Measurements from ENCODE around the gene FAM185A. TPM values are rescaled to one million over a fixed set of nuclear protein-coding genes. Genes with fewer than 3 reads are reported as not detected.
"Not testable (repeated sequence)": the region's sequence is repeated elsewhere in the genome, so short reads cannot be mapped to it uniquely, and the experiment has no call there.

FAM185A gene
- total RNA-seq, 2 donors from 2014 or later = 4.4 to 4.5 TPM

DNA sequence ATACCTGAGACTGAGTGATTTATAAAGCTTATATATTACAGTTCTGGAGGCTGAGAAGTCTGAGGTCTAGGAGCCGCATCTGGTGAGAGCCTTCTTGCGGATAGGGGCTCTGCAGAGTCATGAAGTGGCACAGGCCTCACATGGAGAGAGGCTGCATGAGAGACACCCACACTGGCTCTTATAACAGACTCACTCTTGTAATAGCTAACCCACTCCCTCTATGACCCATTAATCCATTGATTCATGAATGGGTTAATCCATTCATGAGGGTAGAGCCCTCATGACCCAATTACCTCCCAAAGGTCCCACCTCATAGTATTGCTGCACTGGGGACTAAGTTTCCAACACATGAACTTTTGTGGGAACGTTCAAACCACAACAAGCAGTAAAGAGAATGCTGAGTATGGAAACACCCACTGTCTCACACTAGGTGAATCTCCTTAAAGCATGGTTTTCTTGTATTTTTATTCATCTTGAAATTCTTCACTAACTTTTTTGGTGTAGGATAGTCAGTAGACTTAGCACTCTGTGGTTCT is 20.9 kb downstream of the FAM185A start:
- DNase-seq; intact Hi-C loops (cut with DNase I); ATAC-seq: not testable (repeated sequence)

DNA sequence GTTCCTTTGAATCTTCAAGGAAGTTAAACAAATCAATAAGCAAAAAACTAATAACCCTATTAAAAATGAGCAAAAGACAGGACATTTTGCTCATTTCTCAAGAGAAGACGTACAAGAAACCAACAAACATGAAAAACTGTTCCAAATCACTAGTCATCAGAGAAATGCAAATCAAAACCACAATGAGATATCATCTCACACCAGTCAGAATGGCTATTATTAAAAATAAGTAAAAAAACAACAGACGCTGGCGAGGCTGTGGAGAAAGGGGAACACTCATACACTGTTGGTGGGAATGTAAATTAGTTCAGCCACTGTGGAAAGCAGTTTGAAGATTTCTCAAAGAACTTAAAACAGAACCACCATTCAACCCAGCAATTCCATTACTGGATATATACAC is 21.7 kb downstream of the FAM185A start:
- intact Hi-C loops (cut with DNase I); DNase-seq; ATAC-seq: not testable (repeated sequence)

GRCh38 chr7:102776217-102776616 is 27.4 kb downstream of the FAM185A start:
- DNase-seq = not testable (repeated sequence)

GRCh38 chr7:102778663-102779062 is 29.9 kb downstream of the FAM185A start:
- ATAC-seq; intact Hi-C loops (cut with DNase I); DNase-seq: not testable (repeated sequence)

More at GRCh38 chr7:102776217-102776616, 27.4 kb downstream of the FAM185A start:
- ATAC-seq; intact Hi-C loops (cut with DNase I): not testable (repeated sequence)

GRCh38 chr7:102780926-102781325 is 32.1 kb downstream of the FAM185A start:
- intact Hi-C loops (cut with DNase I); DNase-seq; ATAC-seq: not testable (repeated sequence)

GRCh38 chr7:102788770-102789169 is 40.0 kb downstream of the FAM185A start:
- ATAC-seq; DNase-seq; intact Hi-C loops (cut with DNase I): not testable (repeated sequence)

DNA sequence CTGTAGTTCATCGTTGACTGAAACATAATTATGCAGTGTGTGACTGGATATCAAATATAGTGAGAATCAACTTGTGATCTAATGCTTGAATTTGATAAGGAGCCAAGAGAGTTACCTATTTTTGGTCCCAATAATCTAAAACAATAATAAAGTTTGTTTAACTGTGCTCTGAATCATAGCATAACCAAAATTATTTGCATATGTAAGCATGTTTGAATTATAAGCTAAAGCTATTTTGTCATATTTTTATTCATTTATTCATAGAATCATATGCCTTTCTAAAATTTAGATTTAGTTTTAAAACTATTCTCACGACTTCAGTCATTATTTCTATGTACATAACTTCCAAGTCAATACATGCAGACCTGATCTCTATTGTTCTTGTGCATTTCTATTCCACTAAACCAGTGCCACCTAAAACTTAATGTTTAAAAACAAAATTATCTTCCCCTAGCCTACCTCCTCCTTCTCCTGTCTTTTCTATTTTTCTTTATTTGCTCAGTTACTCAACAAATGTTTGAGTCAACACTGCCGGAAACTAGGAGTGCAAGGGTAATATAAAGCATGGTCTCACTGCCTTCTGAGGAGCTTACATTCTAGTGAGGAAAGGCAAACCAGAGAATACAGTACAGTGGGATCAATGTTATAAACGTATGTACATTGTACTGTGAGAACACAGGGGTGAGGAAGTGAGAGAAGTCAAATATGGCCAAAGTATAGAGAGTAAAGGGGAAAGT is 41.7 kb downstream of the FAM185A start:
- intact Hi-C loops (cut with DNase I); DNase-seq; ATAC-seq: not testable (repeated sequence)

- ATAC-seq; intact Hi-C loops (cut with DNase I); DNase-seq: not testable (repeated sequence)
Observed at GRCh38 chr7:102791367-102791766, 42.6 kb downstream of the FAM185A start.

DNA sequence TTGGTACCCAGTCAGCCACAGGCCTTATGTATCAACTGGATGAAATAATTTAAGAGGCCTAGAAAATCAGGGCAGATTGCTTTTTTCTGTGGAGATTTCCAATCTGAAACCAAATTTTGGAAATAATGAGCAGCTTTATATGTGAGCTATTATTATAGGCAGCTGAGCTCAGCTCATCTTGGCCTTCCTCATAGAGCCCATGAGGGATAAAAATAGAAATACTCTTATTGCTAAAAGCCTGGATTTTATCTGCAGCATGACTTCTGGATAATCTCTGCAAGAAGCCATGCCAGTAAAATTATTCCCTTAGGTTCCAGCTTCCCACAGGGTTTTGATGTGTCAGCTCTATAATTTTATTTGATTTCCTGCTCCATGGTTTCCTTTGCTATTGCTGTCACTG is 43.0 kb downstream of the FAM185A start:
- DNase-seq; intact Hi-C loops (cut with DNase I): not testable (repeated sequence)
- peak; percentile 72 to 77 for ATAC-seq

DNA sequence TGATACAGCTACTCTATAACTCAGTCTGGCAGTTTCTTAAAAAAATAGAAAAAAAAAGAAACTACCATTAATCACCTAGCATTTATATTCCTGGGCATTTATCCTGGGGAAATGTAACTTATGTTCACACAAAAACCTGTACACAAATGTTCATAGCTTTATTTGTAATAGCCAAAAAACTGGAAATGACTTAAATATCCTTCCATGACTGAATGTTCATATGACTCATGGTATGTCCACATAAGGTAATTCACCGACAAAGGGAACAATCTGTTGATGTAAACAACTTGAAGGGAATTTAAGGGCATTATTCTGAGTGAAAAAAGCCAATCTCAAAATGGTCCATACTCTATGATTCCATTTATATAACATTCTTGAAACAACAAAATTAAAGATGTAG is 45.8 kb downstream of the FAM185A start:
- intact Hi-C loops (cut with DNase I) = not testable (repeated sequence)

DNA sequence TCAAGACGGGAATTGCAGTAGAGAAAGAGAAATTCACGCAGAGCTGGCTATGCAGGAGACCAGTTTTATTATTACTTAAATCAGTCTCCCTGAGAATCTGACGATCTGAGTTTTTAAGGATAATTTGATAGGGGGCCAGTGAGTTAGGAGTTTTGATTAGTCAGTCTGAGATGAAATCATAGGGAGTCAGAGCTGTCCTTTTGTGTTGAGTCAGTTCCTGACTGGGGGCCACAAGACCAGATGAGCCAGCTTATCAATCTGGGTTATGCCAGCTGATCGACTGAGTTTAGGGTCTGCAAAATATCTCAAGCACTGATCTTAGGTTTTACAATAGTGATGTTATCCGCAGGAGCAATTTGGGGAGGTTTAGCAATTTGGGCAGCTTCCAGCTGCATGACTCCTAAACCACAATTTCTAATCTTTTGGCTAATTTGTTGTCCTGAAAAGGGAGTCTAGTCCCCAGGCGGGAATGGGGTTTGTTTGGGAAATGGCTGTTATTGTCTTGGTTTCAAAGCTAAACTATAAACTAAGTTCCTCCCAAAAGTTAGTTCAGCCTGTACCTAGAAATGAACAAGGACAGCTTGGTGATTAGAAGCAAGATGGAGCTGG is 47.3 kb downstream of the FAM185A start:
- intact Hi-C loops (cut with DNase I); DNase-seq: not testable (repeated sequence)

More for the DNA sequence above, 45.8 kb downstream of the FAM185A start:
- DNase-seq, ATAC-seq: not testable (repeated sequence)

GRCh38 chr7:102806613-102807012 is 57.8 kb downstream of the FAM185A start:
- DNase-seq = no peak
- intact Hi-C loops (cut with DNase I) = no loop called here

More for the DNA sequence above, 47.3 kb downstream of the FAM185A start:
- ATAC-seq = not testable (repeated sequence)

DNA sequence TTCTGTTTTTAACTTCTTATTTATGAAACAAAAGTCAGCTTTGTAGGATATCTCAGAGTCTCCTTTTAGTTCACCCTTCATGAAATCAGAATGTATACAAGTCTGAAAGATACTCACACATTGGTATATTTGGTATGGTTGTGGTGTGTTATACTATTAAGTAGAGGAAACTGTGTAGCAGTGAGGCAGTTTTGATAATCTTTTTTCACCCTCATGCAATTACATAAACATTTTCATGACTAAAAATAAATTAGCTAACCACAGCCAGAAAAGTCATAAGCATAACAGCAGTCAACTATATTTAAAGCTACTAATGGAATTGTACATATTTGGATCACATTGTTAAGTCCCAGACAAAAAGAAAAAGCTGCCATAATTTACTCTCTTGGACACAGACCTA is 62.1 kb downstream of the FAM185A start:
- intact Hi-C loops (cut with DNase I) = no loop called here
- DNase-seq (no peak), ATAC-seq (no peak)

More at GRCh38 chr7:102806613-102807012, 57.8 kb downstream of the FAM185A start:
- ATAC-seq = no peak

- DNase-seq (no peak), ATAC-seq (no peak)
- intact Hi-C loops (cut with DNase I) = no loop called here
Observed at GRCh38 chr7:102811942-102812678, 63.3 kb downstream of the FAM185A start.

DNA sequence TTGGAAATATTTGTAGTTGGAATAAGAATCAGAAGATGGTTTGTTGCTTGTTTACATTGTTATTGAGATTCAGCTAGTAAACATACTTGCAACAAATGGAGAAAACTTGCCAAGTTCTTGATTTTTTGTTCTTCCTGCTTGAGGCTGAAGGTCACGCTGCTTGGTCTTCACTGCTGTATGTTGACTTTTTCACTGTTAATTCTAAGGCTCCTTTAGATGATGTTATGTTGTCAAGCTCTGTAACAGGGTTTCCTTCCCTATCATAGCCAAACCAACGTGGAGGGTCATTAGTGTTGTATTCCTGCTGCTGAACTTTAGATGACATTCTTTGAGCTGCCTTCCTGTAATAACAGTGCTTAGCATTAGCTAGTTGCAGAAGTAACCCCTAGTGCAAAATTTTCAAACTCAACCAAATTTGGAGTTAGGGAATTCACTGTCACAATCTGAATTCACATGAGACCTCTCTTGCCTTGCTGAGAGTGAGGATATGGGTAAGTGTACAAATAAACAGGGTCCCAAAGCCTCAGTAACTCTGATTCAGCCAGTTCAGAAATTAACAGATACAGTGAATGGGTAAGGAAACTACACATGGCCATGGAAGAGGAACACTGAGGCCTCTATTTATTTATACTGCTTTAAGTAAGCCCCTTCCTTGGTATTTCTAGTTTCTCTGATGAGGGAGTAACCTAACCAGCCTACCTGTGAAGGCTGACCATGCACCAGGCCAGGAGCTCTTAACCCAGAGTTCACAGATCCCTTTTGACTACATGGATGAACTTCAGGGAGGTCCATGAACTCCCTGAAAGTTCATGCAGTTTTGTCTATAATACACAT is 64.6 kb downstream of the FAM185A start:
- no peak for ATAC-seq
- intact Hi-C loops (cut with DNase I) = no loop called here

DNA sequence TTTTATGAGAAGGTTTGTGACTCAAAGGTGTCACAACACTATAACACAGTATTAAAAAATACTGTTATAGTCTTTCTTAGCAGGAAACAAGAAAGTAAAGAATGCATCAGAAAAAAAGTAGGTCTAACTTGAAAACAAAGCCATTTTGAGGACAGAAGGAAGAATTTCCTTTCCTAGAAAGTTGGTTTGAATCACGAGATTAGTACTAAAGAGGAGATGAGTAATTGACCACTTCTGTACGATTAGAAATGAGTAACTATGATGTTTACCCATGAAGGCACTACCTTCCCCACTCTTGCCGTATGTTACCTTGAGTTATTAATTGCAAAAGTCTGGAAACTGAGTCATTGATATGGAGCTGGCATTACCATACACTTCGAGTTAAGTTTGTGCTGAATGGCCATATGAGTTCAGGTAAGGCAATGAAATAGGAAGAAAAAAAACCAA is 65.2 kb downstream of the FAM185A start:
- no peak for ATAC-seq
- no peak for DNase-seq
- intact Hi-C loops (cut with DNase I) = no loop called here

More for the DNA sequence above, 64.6 kb downstream of the FAM185A start:
- DNase-seq = no peak

DNA sequence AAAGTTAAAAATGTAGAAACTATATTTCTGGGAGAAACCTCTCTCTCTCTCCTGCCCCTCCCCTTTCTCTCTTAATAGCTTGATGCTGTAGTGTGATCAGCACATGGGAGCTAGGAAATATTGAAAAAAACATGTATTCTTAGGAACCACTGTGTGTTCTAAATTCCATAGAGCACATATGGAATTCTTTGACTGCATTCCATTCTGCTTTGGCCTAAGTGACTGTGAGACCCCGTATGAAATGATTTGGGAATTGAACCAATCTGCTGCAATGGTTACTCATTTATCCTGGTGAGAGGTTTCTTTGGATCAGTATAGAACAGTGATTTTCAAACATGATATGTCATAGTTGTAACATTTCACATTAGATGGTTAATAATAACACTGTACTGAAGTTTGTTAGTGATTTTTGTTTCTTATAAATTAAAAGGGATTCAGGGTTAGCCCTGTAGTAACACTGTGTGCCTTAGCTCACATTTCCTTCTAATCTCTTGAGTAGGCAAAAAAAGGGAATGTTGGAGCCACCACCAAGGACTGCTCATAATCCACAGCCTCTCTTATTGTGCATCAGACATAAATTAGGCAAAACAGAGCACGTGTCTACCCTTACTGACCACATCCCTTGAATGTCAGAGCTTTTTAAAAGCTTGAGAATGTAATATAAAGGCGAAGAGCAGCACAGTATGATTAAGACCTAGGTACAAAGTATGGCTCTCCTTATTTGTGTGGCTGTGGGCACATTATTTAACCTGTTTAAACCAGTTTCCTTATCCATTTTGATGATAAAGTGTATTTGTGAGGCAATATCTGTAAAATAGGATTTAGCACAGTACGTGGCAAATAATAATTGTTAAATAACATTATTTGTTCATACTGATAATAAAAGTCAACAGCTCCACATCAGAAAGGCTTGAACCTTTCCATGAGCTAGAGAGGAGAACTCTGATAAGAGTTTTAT is 69.1 kb downstream of the FAM185A start:
- intact Hi-C loops (cut with DNase I) = no loop called here
- DNase-seq (no peak), ATAC-seq (no peak)

Data from left cardiac atrium (tissue), 4 donors.